Measurements from ENCODE around the gene CDKN3.
"Not testable (repeated sequence)": the region's sequence is repeated elsewhere in the genome, so short reads cannot be mapped to it uniquely, and the experiment has no call there.

CDKN3 gene

DNA sequence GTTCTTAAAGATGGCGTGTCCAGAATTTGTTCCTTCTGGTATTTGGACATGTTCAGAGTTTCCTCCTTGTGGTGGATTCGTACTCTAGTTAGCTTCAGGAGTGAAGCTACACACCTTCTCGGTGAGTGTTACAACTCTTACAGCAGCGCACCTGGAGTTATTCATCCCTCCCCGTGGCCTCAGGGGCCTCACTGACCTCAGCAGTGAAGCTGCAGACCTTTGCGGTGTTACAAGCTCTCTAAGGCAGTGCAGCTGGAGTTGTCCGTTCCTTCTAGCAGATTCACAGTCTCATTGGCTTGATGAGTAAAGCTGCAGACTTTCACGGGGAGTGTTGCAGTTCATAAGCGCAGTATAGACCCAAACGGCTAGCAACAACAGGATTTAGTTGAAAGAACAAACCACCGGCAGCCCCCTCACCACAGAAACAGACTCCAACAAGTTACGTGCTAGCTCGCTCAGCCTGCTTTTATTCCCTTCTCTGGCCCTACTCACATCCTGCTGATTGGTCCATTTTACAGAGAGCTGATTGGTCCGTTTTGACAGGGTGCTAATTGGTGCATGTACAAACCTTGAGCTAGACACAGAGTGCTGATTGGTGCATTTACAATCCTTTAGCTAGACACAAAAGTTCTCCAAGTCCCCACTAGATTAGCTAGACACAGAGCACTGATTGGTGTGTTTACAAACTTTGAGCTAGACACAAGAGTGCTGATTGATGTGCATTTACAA, 4.5 kb upstream of the CDKN3 start:
- no peaks in the 10 kb centered on the region for H3K4me1 ChIP-seq (ENCODE audit: control insufficient read depth, insufficient read depth, low read length, poor library complexity, severe bottlenecking)
- H3K27ac ChIP-seq (ENCODE audit: insufficient read depth, low read length, poor library complexity, severe bottlenecking) = no peak overlapping the region
- no peak for DNase-seq
- H3K4me3 ChIP-seq (ENCODE audit: insufficient read depth, low read depth, low read length, poor library complexity, severe bottlenecking) = no peak overlapping the region
- H3K9me3 ChIP-seq (ENCODE audit: control insufficient read depth, low read length) = no peaks in the 10 kb centered on the region
- no peaks in the 10 kb centered on the region for H3K36me3 ChIP-seq (ENCODE audit: control insufficient read depth, insufficient read depth, low read length)
- H3K27me3 ChIP-seq (replicated peaks; ENCODE audit: control insufficient read depth, insufficient read depth, low read length, poor library complexity, severe bottlenecking) = no peaks in the 10 kb centered on the region

DNA sequence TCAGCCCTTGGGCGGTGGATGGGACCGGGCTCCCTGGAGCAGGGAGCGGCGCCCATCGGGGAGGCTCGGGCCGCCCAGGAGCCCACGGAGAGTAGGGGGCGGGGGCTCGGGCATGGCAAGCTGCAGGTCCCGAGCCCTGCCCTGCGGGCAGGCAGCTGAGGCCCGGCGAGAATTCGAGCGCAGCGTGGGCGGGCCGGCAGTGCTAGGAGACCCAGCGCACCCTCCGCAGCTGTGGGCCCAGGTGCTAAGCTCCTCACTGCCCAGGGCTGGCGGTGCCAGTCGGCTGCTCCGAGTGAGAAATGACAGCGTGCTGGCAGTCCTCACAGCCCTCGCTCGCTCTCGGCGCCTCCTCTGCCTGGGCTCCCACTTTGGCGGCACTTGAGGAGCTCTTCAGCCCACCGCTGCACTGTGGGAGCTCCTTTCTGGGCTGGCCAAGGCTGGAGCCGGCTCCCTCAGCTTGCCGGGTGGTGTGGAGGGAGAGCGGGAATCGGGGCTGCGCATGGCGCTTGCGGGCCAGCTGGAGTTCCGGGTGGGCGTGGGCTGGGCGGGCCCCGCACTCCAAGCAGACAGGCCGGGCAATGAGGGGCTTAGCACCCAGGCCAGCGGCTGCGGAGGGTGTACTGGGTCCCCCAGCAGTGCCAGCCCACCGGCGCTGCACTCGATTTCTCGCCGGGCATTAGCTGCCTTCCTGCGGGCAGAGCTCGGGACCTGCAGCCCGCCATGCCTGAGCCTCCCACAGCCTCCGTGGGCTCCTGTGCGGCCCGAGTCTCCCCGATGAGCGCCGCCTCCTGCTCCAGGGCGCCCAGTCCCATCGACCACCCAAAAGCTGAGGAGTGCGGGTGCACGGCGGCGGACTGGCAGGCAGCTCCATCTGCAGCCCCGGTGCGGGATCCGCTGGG, 3.6 kb upstream of the CDKN3 start:
- not testable (repeated sequence) for H3K9me3 ChIP-seq (ENCODE audit: control insufficient read depth, low read length); H3K36me3 ChIP-seq (ENCODE audit: control insufficient read depth, insufficient read depth, low read length); H3K4me1 ChIP-seq (ENCODE audit: control insufficient read depth, insufficient read depth, low read length, poor library complexity, severe bottlenecking); H3K27me3 ChIP-seq (replicated peaks; ENCODE audit: control insufficient read depth, insufficient read depth, low read length, poor library complexity, severe bottlenecking); H3K4me3 ChIP-seq (ENCODE audit: insufficient read depth, low read depth, low read length, poor library complexity, severe bottlenecking); H3K27ac ChIP-seq (ENCODE audit: insufficient read depth, low read length, poor library complexity, severe bottlenecking); DNase-seq

DNA sequence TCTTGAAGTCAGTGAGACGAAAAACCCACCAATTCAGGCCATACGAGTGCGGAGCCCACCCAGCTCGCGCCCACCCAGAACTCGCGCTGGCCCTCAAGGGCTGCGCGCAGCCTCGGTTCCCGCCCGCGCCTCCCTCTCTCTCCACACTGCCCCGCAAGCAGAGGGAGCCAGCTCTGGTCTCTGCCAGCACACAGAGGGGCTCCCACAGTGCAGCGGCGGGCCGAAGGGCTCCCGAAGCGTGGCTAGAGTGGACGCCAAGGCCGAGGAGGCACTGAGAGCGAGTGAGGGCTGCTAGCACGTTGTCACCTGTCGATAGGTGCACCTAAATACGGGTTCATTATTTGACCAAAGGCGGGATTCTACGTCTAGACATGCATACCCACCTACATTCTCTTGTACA, 2.2 kb upstream of the CDKN3 start:
- H3K4me3 ChIP-seq (ENCODE audit: insufficient read depth, low read depth, low read length, poor library complexity, severe bottlenecking) = no peak overlapping the region
- H3K9me3 ChIP-seq (ENCODE audit: control insufficient read depth, low read length) = no peaks in the 10 kb centered on the region
- no peaks in the 10 kb centered on the region for H3K4me1 ChIP-seq (ENCODE audit: control insufficient read depth, insufficient read depth, low read length, poor library complexity, severe bottlenecking)
- no peaks in the 10 kb centered on the region for H3K27me3 ChIP-seq (replicated peaks; ENCODE audit: control insufficient read depth, insufficient read depth, low read length, poor library complexity, severe bottlenecking)
- no peak for DNase-seq
- H3K36me3 ChIP-seq (ENCODE audit: control insufficient read depth, insufficient read depth, low read length) = no peaks in the 10 kb centered on the region
- H3K27ac ChIP-seq (ENCODE audit: insufficient read depth, low read length, poor library complexity, severe bottlenecking) = no peak overlapping the region

DNA sequence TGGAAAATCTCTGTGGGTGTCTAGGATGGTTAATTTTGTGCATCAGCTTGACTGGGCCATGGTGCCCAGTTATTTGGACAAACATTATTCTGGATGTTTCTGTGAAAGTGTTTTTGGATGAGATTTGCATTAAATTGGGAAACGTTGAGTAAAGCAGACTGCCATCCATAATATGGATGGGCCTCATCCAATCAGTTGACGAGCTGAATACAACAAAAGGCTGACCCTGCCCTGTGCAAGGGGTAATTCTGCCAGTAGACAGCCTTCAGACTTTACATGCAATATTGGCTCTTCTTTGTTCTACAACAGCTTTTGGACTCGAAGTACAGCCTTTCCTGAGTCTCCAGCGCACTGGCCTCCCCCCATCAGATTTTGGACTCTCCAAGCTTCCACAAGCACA, 1.5 kb upstream of the CDKN3 start:
- Histone ChIP-seq H3K4me3 (ENCODE audit: insufficient read depth, low read depth, low read length, poor library complexity, severe bottlenecking) (no peak overlapping the region), H3K9me3 (ENCODE audit: control insufficient read depth, low read length) (no peaks in the 10 kb centered on the region), H3K36me3 (ENCODE audit: control insufficient read depth, insufficient read depth, low read length) (no peaks in the 10 kb centered on the region), H3K27me3 (replicated peaks; ENCODE audit: control insufficient read depth, insufficient read depth, low read length, poor library complexity, severe bottlenecking) (no peaks in the 10 kb centered on the region), H3K4me1 (ENCODE audit: control insufficient read depth, insufficient read depth, low read length, poor library complexity, severe bottlenecking) (no peaks in the 10 kb centered on the region), H3K27ac (ENCODE audit: insufficient read depth, low read length, poor library complexity, severe bottlenecking) (no peak overlapping the region)
- no peak for DNase-seq

DNA sequence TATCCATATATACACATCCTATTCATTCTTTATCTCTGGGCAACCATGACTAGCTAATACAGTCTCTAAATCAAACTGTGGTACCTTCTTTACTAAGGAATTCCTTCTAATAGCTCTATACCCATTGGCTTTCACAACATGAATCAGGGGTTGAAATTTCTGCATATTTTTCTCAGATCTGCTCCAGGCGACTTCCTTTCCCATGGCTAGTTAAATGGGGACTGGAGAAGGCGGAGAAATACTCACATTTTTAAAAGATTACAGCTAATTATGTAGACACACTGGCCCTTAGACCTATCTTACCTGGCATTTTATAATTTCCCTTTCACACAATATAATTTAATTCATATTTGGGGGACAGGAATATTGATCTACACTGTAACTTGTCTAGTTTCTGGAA, 1.1 kb upstream of the CDKN3 start:
- DNase-seq = no peak
- H3K27ac ChIP-seq (ENCODE audit: insufficient read depth, low read length, poor library complexity, severe bottlenecking) = no peak overlapping the region
- no peaks in the 10 kb centered on the region for H3K9me3 ChIP-seq (ENCODE audit: control insufficient read depth, low read length)
- no peaks in the 10 kb centered on the region for H3K27me3 ChIP-seq (replicated peaks; ENCODE audit: control insufficient read depth, insufficient read depth, low read length, poor library complexity, severe bottlenecking)
- H3K4me3 ChIP-seq (ENCODE audit: insufficient read depth, low read depth, low read length, poor library complexity, severe bottlenecking) = no peak overlapping the region
- H3K36me3 ChIP-seq (ENCODE audit: control insufficient read depth, insufficient read depth, low read length) = no peaks in the 10 kb centered on the region
- no peaks in the 10 kb centered on the region for H3K4me1 ChIP-seq (ENCODE audit: control insufficient read depth, insufficient read depth, low read length, poor library complexity, severe bottlenecking)

DNA sequence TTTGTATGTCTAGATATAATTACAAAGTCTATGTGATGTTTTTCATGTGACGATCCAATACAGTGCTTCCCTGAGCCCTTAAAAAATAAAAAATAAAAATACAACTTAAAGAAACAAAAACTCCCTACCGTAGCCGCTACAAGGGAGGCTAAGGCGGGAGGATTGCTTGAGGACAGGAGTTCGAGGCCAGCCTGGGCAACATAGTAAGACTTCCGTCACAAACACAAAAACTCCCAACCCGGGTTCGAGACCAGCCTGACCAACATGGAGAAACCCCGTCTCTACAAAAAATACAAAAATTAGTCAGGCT, 669 bp upstream of the CDKN3 start:
- Histone ChIP-seq H3K27ac (ENCODE audit: insufficient read depth, low read length, poor library complexity, severe bottlenecking) (no peak overlapping the region), H3K4me1 (ENCODE audit: control insufficient read depth, insufficient read depth, low read length, poor library complexity, severe bottlenecking) (no peaks in the 10 kb centered on the region), H3K9me3 (ENCODE audit: control insufficient read depth, low read length) (no peaks in the 10 kb centered on the region), H3K4me3 (ENCODE audit: insufficient read depth, low read depth, low read length, poor library complexity, severe bottlenecking) (peak overlapping the region; percentile 37), H3K36me3 (ENCODE audit: control insufficient read depth, insufficient read depth, low read length) (no peaks in the 10 kb centered on the region), H3K27me3 (replicated peaks; ENCODE audit: control insufficient read depth, insufficient read depth, low read length, poor library complexity, severe bottlenecking) (no peaks in the 10 kb centered on the region)
- DNase-seq = no peak

DNA sequence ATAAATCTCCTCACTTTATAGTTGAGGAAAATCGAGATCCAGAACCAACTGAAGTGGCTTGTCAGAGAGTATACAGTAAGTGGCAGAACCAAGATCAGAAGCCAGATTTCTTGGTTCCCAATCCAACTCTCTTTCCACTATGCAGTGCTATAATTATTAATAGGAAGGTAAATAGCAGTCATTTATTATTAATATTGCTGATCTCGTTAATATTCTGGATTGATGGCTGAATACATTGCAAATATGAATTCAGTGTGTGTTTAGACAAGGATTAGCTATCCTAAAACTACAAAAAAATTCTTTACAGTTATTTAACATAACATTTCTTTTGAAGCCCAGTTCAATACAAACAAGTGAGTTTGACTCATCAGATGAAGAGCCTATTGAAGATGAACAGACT, 2.8 kb downstream of the CDKN3 start:
- no peaks in the 10 kb centered on the region for H3K27me3 ChIP-seq (replicated peaks; ENCODE audit: control insufficient read depth, insufficient read depth, low read length, poor library complexity, severe bottlenecking)
- DNase-seq = no peak
- H3K36me3 ChIP-seq (ENCODE audit: control insufficient read depth, insufficient read depth, low read length) = no peaks in the 10 kb centered on the region
- no peak overlapping the region for H3K27ac ChIP-seq (ENCODE audit: insufficient read depth, low read length, poor library complexity, severe bottlenecking)
- H3K9me3 ChIP-seq (ENCODE audit: control insufficient read depth, low read length) = no peaks in the 10 kb centered on the region
- H3K4me1 ChIP-seq (ENCODE audit: control insufficient read depth, insufficient read depth, low read length, poor library complexity, severe bottlenecking) = no peaks in the 10 kb centered on the region
- H3K4me3 ChIP-seq (ENCODE audit: insufficient read depth, low read depth, low read length, poor library complexity, severe bottlenecking) = no peak overlapping the region

DNA sequence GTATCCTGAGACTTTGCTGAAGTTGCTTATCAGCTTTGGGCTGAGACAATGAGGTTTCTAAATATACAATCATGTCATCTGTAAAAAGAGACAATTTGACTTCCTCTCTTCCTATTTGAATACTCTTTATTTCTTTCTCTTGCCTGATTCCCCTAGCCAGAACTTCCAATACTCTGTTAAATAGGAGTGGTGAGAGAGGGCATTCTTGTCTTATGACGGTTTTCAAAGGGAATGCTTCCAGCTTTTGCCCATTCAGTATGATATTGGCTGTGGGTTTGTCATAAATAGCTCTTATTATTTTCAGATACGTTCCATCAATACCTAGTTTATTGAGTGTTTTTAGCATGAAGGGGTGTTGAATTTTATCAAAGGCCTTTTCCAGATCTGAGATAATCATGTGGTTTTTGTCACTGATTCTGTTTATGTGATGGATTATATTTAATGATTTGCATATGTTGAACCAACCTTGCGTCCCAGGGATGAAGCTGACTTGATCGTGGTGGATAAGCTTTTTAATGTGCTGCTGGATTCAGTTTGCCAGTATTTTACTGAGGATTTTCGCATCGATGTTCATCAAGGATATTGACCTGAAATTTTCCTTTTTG, 6.7 kb downstream of the CDKN3 start:
- H3K4me3 ChIP-seq (ENCODE audit: insufficient read depth, low read depth, low read length, poor library complexity, severe bottlenecking); DNase-seq; H3K27ac ChIP-seq (ENCODE audit: insufficient read depth, low read length, poor library complexity, severe bottlenecking); H3K9me3 ChIP-seq (ENCODE audit: control insufficient read depth, low read length); H3K36me3 ChIP-seq (ENCODE audit: control insufficient read depth, insufficient read depth, low read length); H3K27me3 ChIP-seq (replicated peaks; ENCODE audit: control insufficient read depth, insufficient read depth, low read length, poor library complexity, severe bottlenecking); H3K4me1 ChIP-seq (ENCODE audit: control insufficient read depth, insufficient read depth, low read length, poor library complexity, severe bottlenecking): not testable (repeated sequence)

DNA sequence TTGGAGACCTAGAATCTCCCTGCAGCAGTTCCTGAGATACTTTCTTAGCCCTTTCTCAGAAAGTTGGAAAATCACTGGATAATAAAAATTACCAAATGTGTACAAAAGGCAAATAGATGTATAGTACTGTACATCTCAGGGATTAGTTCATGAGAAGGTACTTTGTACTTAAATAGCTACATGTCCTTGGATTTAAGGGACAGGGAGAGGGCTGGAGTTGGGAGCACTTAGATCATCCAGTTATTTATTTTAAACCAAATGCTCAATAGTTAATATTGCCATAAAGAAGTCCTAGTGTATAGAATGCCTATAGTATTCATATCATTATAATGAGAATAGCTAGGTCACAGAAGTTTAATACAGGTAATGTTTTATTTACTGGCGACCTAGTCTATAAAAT, 13.4 kb downstream of the CDKN3 start:
- no peak overlapping the region for H3K4me3 ChIP-seq (ENCODE audit: insufficient read depth, low read depth, low read length, poor library complexity, severe bottlenecking)
- no peaks in the 10 kb centered on the region for H3K27me3 ChIP-seq (replicated peaks; ENCODE audit: control insufficient read depth, insufficient read depth, low read length, poor library complexity, severe bottlenecking)
- no peaks in the 10 kb centered on the region for H3K9me3 ChIP-seq (ENCODE audit: control insufficient read depth, low read length)
- H3K36me3 ChIP-seq (ENCODE audit: control insufficient read depth, insufficient read depth, low read length) = no peaks in the 10 kb centered on the region
- no peaks in the 10 kb centered on the region for H3K4me1 ChIP-seq (ENCODE audit: control insufficient read depth, insufficient read depth, low read length, poor library complexity, severe bottlenecking)
- H3K27ac ChIP-seq (ENCODE audit: insufficient read depth, low read length, poor library complexity, severe bottlenecking) = no peak overlapping the region
- no peak for DNase-seq

DNA sequence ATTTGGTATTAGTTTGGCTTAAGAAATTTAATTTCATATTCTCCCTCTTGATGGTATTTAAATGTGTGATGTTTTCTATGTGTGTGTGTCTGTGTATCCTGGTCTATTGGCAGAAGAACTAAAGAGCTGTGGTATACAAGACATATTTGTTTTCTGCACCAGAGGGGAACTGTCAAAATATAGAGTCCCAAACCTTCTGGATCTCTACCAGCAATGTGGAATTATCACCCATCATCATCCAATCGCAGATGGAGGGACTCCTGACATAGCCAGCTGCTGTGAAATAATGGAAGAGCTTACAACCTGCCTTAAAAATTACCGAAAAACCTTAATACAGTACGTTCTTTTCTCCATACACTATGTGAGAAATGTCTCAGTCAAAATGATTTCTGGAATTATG, 14.6 kb downstream of the CDKN3 start:
- no peaks in the 10 kb centered on the region for H3K4me1 ChIP-seq (ENCODE audit: control insufficient read depth, insufficient read depth, low read length, poor library complexity, severe bottlenecking)
- no peak overlapping the region for H3K27ac ChIP-seq (ENCODE audit: insufficient read depth, low read length, poor library complexity, severe bottlenecking)
- no peaks in the 10 kb centered on the region for H3K9me3 ChIP-seq (ENCODE audit: control insufficient read depth, low read length)
- H3K4me3 ChIP-seq (ENCODE audit: insufficient read depth, low read depth, low read length, poor library complexity, severe bottlenecking) = no peak overlapping the region
- H3K27me3 ChIP-seq (replicated peaks; ENCODE audit: control insufficient read depth, insufficient read depth, low read length, poor library complexity, severe bottlenecking) = no peaks in the 10 kb centered on the region
- H3K36me3 ChIP-seq (ENCODE audit: control insufficient read depth, insufficient read depth, low read length) = no peaks in the 10 kb centered on the region
- DNase-seq = no peak

All from effector memory CD4-positive, alpha-beta T cell (primary cell).